Type B pancreatic cell (in vitro differentiated cells): ENCODE data around the gene PHETA1. TPM values are rescaled to one million over a fixed set of nuclear protein-coding genes. Genes with fewer than 3 reads are reported as not detected.
A peak's percentile ranks its signal among the peaks of the same experiment; 100 is the strongest.

Experiments
- DNase-seq: peaks from one replicate; pipeline ENCODE4 v3.0.0; 2021; ENCODE audit warnings: mixed read lengths; ENCODE audit not compliant: unreplicated experiment; ENCODE audit errors: extremely low spot score
- H3K27ac Mint-ChIP-seq: 2 replicates; pipeline ENCODE4 v1.8.0; 2021; ENCODE audit warnings: mild to moderate bottlenecking, mixed read lengths
- H3K27me3 Mint-ChIP-seq: 2 replicates; pipeline ENCODE4 v1.8.0; 2021; ENCODE audit warnings: mixed read lengths
- H3K36me3 Mint-ChIP-seq: 2 replicates; pipeline ENCODE4 v1.8.0; 2021; ENCODE audit warnings: mixed read lengths
- H3K4me1 Mint-ChIP-seq: one replicate; pipeline ENCODE4 v1.8.0; 2021; ENCODE audit warnings: mixed read lengths; ENCODE audit not compliant: unreplicated experiment
- H3K4me3 Mint-ChIP-seq: 2 replicates; pipeline ENCODE4 v1.8.0; 2021; ENCODE audit warnings: mild to moderate bottlenecking, mixed read lengths
- H3K9me3 Mint-ChIP-seq: 2 replicates; pipeline ENCODE4 v1.8.0; 2021; ENCODE audit warnings: mixed read lengths
- total RNA-seq: library from RNA; stranded (reverse); gene quantifications from 2 replicates; pipeline ENCODE4 v1.2.1, GENCODE V29; 2021; ENCODE audit warnings: low replicate concordance
- TF ChIP-seq, protein P1 (sequence below): fragments of 200-600 bp; sonication (generic); conservative IDR thresholded peaks from 2 replicates; pipeline ENCODE4 v1.5.0; 2021; ENCODE audit warnings: antibody characterized with exemption, mild to moderate bottlenecking

The PHETA1 gene
- total RNA-seq, 1 donor from 2014 or later: 25.5 TPM

DNA sequence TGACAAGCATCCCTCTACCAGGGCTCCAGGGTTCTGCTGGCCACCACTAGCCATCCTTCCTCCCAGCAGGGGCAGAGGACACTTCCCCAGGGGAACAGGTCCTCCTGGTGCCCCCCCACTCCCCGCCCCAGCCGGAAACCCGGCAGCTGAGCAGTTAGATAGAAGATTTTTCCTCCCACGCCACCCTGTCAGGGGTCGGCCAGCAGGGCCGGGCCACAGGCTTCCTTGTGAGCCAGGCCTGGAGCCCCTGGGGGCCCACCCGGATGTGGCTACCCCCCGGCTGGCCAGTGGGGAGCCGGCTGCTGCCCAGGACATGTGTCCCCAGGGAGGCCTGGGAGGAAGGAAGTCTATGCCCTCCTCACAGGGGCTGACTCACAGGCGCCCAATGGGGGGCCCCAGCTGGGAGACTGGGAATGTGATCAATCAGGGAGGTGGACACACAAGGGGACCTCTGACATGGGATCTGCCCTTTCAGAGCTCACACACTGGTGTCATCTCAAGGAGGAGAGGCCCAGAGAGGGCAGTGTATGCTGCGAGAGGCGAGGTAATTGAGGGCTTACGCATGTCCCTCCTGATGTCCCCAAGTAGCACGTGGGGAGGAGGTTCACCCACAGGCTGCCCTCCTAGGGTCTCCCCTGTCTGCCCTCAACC lies 41.0 kb upstream of the PHETA1 start:
- TF ChIP-seq, protein P1, sequence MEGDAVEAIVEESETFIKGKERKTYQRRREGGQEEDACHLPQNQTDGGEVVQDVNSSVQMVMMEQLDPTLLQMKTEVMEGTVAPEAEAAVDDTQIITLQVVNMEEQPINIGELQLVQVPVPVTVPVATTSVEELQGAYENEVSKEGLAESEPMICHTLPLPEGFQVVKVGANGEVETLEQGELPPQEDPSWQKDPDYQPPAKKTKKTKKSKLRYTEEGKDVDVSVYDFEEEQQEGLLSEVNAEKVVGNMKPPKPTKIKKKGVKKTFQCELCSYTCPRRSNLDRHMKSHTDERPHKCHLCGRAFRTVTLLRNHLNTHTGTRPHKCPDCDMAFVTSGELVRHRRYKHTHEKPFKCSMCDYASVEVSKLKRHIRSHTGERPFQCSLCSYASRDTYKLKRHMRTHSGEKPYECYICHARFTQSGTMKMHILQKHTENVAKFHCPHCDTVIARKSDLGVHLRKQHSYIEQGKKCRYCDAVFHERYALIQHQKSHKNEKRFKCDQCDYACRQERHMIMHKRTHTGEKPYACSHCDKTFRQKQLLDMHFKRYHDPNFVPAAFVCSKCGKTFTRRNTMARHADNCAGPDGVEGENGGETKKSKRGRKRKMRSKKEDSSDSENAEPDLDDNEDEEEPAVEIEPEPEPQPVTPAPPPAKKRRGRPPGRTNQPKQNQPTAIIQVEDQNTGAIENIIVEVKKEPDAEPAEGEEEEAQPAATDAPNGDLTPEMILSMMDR: no peak
- Mint-ChIP-seq H3K27me3 (peaks cover 19% of the 10 kb centered on the region), H3K4me1 (peaks cover 28% of the 10 kb centered on the region), H3K27ac (no peak overlapping the region), H3K36me3 (no peaks in the 10 kb centered on the region), H3K9me3 (no peaks in the 10 kb centered on the region), H3K4me3 (no peak overlapping the region)
- DNase-seq: no peak

DNA sequence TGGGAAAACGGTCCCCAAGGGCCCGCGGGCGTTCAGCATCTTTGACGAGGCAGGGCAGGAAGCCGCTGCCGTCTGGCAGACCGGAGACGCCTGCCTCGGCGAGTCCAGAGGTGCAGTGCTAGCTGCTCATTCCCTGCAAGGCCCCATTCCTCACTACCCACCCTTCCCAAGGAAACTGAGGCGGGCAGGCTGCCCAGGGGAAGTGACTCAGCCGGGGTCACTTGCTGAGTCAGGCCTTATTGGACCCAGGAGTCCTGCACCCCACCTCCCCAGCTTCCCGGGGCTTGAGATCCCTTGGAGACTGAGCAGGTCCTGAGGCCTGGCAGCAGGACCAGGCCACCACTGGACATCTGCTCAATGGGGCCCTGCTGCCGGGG lies 40.5 kb upstream of the PHETA1 start:
- Mint-ChIP-seq H3K9me3 (no peaks in the 10 kb centered on the region), H3K27me3 (peaks cover 23% of the 10 kb centered on the region), H3K27ac (no peak overlapping the region), H3K36me3 (no peaks in the 10 kb centered on the region), H3K4me3 (no peak overlapping the region), H3K4me1 (peaks cover 32% of the 10 kb centered on the region)
- TF ChIP-seq, protein P1: no peak
- DNase-seq: no peak

DNA sequence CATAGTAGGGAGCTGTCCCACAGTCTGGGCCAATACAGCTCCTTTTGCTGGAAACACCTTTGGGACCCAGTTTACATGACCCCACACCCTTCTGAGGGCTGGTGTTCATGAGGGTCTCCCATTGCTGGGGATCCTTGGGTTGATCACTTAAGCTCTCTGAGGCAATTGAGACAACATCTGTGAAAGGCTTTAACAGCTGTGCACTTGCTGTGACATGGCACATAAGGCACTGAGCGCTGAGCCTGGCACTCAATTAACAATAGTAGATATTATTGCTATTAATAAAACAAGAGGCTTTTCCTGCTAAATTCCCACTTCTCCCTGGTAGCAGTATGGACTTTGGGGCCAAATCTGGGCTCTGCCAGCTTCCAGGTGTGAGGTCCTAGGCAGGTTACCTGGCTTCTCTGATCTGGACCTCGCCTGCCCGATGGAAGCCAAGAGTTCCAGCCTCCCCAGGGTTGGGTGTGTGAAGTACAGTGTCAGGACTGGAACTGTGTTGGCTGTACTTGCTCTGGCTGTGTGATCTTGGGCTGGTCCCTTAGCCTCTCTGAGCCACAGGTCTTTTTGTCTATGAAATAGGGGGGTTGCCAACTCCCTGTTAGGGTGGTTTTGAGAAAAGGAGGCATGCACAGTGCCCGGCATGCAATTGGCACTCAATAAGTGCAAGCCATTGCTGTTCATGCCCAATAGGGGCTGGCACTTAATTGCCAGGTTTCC lies 39.9 kb upstream of the PHETA1 start:
- Mint-ChIP-seq H3K4me3 (no peak overlapping the region), H3K9me3 (no peaks in the 10 kb centered on the region), H3K4me1 (peaks cover 37% of the 10 kb centered on the region), H3K27ac (no peak overlapping the region), H3K27me3 (peaks cover 28% of the 10 kb centered on the region), H3K36me3 (no peaks in the 10 kb centered on the region)
- no peak for DNase-seq
- TF ChIP-seq, protein P1: no peak

DNA sequence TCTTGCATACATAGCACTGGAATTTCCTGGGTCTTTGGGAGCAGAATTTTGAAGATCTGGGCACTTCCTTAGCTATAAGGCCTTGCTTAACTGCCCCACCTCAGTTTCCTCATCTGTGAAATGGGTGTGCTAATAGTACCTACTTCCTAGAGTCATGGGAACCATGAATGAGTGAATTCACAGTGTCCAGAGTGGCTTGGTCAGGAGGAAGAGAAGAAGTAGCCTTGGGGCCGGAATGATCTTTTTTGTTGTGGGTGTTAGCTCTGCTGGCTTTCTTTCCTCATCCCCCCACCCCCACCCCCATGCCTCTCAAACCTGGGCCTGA lies 39.2 kb upstream of the PHETA1 start:
- Mint-ChIP-seq H3K4me3 (no peak overlapping the region), H3K27me3 (peaks cover 26% of the 10 kb centered on the region), H3K27ac (no peak overlapping the region), H3K36me3 (no peaks in the 10 kb centered on the region), H3K9me3 (no peaks in the 10 kb centered on the region), H3K4me1 (peaks cover 33% of the 10 kb centered on the region)
- no peak for DNase-seq
- TF ChIP-seq, protein P1: no peak

DNA sequence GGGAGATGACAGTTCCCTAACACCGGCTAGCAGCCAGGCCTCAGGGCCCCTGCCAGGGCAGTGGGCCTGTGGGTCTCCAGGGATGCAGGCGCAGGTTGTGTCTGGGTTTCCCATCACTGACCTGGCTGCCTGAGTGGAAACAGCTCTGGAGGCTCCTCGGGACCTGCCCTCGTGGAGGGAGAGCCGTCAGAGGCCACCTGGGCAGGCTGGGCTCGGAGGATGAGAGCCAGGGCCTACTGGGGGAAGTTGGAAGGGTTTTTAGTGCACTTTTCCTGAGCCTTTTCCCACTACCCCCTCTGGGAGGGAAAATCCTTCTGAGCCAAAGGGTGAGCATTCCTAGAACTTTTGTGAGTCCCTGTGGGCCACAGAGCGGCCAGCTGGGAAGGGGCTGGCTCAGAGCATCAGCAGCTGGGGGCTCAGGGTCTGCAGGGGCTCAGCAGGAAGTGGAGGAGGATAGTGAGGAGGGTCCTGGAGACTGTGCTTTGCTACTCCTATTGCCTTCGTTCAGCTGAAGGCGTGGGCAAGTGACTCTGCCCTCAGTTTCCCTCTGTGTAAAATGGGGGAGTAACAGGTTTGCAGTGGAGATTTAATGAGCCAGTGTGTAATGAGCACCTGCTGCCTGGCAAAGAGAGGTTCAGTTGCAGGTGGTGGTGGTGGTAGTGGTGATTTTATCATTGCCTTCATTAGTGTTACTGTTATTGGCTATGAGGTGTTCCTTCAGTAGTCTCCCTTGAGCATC lies 38.7 kb upstream of the PHETA1 start:
- H3K9me3 Mint-ChIP-seq: no peaks in the 10 kb centered on the region
- peaks cover 29% of the 10 kb centered on the region for H3K27me3 Mint-ChIP-seq
- no peak overlapping the region for H3K27ac Mint-ChIP-seq
- TF ChIP-seq, protein P1: no peak
- no peaks in the 10 kb centered on the region for H3K36me3 Mint-ChIP-seq
- no peak for DNase-seq
- H3K4me3 Mint-ChIP-seq: peak overlapping the region; percentile 85
- peaks cover 31% of the 10 kb centered on the region for H3K4me1 Mint-ChIP-seq
